SH-SY5Y (cell line): ENCODE results near the gene OR2H2.

Experiments used
- GATA2 ChIP-seq: IDR thresholded peaks from 2 replicates; pipeline ENCODE4 v1.6.1; 2011; ENCODE audit warnings: mild to moderate bottlenecking, low read depth, low read length
- GATA3 ChIP-seq: IDR thresholded peaks from 2 replicates; pipeline ENCODE4 v1.6.1; 2011; ENCODE audit warnings: low read depth, mild to moderate bottlenecking, low read length, moderate library complexity

- TF ChIP-seq GATA2 (no peak), GATA3 (no peak)
These were observed 20.0 kb upstream of the OR2H2 start for GRCh38 chr6:29564875-29565274.
